ENCODE results near the gene DOCK7. TPM values are rescaled to one million over a fixed set of nuclear protein-coding genes. Genes with fewer than 3 reads are reported as not detected.

DOCK7 gene
- polyA plus RNA-seq, 1 of the 3 experiments (the other 2 are of a cell fraction), result 27.6 TPM

DNA sequence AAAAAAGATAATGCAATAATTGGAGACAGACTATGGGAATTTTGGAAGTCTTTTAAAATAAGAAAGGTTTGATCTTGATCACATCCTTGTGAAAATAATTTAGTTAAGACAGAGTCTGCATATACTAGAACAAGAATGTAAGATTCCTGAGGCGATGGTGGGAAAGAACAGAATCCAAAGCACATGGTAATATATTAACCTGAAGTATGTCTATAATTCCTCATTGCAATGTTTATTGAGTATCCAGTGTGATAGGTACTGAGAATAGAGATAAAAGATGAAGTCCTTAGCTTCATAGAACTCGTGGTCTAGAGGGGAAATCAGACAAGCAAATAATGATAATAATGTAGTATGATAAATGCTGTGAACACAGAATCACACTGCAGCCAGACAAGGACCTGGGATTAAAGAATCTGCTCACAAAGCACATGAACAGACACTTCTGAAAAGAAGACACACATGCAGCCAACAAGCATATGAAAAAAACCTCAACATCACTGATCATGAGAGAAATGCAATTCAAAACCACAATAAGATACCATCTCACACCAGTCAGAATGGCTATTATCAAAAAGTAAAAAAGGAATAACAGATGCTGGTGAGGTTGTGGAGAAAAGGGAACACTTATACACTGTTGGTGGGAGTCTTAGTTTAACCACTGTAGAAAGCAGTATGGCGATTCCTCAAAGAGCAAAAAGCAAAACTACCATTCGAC, 97.8 kb downstream of the DOCK7 start:
- DNase-seq, result no peak
- Histone ChIP-seq H4K20me1 (ENCODE audit: insufficient read depth) (no peaks in the 10 kb centered on the region), H3K4me1 (ENCODE audit: control insufficient read depth in 1 of 2, insufficient read depth in 2 of 2, low read depth in 1 of 2, low read length in 1 of 2) (peaks cover 0 to 11% of the 10 kb centered on the region in 2 experiments; a peak in 2 of 4 replicates), H3K79me2 (ENCODE audit: insufficient read depth) (no peaks in the 10 kb centered on the region), H3K9me2 (no peaks in the 10 kb centered on the region; the same call in 1 of the 2 replicates), H3K36me3 (replicated peaks in 1 of 2; ENCODE audit: control insufficient read depth in 1 of 2, insufficient read depth in 2 of 2, low read length in 1 of 2) (peaks cover 21 to 36% of the 10 kb centered on the region in 2 experiments), H3K27me3 (ENCODE audit: insufficient read depth) (no peaks in the 10 kb centered on the region), H2AFZ (ENCODE audit: low read depth) (no peak overlapping the region), H3K27ac (ENCODE audit: low read depth in 2 of 2, low read length in 1 of 2) (peak overlapping the region in 1 of 2 experiments; percentile 39; a peak in 1 of 4 replicates), H3K9me3 (no peaks in the 10 kb centered on the region), H3F3A (replicated peaks; ENCODE audit: insufficient read depth) (peaks cover 15% of the 10 kb centered on the region), H3K4me2 (no peak overlapping the region), H3K9ac (no peak overlapping the region), H3K4me3 (ENCODE audit: low read depth in 2 of 2, low read length in 1 of 2) (no peak overlapping the region)
- CTCF ChIA-PET, result no interaction called here
- POLR2A ChIA-PET, result no interaction called here
- peak; percentile 72 for TF ChIP-seq TCF12 (IDR thresholded peaks at IDR 0.05)
- no peak for TF ChIP-seq TEAD4 (IDR thresholded peaks at IDR 0.05; ENCODE audit: borderline replicate concordance, insufficient read depth)
- TF ChIP-seq, protein P1, sequence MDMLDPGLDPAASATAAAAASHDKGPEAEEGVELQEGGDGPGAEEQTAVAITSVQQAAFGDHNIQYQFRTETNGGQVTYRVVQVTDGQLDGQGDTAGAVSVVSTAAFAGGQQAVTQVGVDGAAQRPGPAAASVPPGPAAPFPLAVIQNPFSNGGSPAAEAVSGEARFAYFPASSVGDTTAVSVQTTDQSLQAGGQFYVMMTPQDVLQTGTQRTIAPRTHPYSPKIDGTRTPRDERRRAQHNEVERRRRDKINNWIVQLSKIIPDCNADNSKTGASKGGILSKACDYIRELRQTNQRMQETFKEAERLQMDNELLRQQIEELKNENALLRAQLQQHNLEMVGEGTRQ (IDR thresholded peaks at IDR 0.05; ENCODE audit: borderline replicate concordance, low read depth, low read length), result no peak
- WGBS (ENCODE audit: low lambda C conversion rate), result 85% methylated on average over 4 of the region's 4 CpGs

DNA sequence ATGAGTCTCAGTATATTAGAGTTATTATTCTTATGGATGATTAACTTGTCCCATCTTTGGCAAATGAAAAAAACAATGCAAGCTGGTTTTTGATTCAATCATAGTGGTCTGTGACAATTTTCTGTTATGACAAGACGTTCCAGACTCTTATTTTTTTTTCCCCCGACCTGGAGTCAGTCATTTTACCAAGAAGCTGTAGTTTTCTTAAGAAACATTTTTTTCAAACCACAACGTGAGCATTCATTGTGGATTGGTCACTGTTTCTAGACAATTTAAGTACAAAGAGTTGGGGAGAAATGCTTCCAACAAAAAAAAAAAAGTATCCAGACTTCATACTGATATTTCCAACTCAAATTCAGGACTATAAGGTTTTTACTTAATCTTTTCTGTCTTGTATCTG, 98.9 kb downstream of the DOCK7 start:
- no peaks in the 10 kb centered on the region for H4K20me1 ChIP-seq (ENCODE audit: insufficient read depth)
- whole genome bisulfite sequencing (ENCODE audit: low lambda C conversion rate), result 90% methylated on average over 3 of the region's 3 CpGs
- no peak overlapping the region for H3K27ac ChIP-seq (ENCODE audit: low read depth in 2 of 2, low read length in 1 of 2)
- peaks cover 14% of the 10 kb centered on the region for H3F3A ChIP-seq (replicated peaks; ENCODE audit: insufficient read depth)
- ChIA-PET POLR2A (no interaction called here), CTCF (no interaction called here)
- TF ChIP-seq RCOR1 (IDR thresholded peaks at IDR 0.05; ENCODE audit: low read length) (no peak), JUND (IDR thresholded peaks at IDR 0.05) (no peak), FOSL2 (IDR thresholded peaks at IDR 0.05; ENCODE audit: borderline replicate concordance, low read depth) (no peak), TEAD4 (IDR thresholded peaks at IDR 0.05; ENCODE audit: borderline replicate concordance, insufficient read depth) (no peak), FOXM1 (IDR thresholded peaks at IDR 0.05; ENCODE audit: low read depth) (no peak), NRF1 (IDR thresholded peaks at IDR 0.05; ENCODE audit: low read depth, low read length) (no peak), TCF12 (IDR thresholded peaks at IDR 0.05) (no peak), ELF1 (IDR thresholded peaks at IDR 0.05) (no peak), EZH2phosphoT487 (IDR thresholded peaks at IDR 0.05; ENCODE audit: borderline replicate concordance, low read depth) (no peak), TAF1 (IDR thresholded peaks at IDR 0.05; ENCODE audit: borderline replicate concordance, low read depth, low read length) (no peak), MEF2A (IDR thresholded peaks at IDR 0.05; ENCODE audit: borderline replicate concordance, low read depth) (no peak), RXRA (IDR thresholded peaks at IDR 0.05; ENCODE audit: borderline replicate concordance, low read depth) (no peak), RAD21 (IDR thresholded peaks at IDR 0.05; ENCODE audit: low read length) (no peak), SIN3A (IDR thresholded peaks at IDR 0.05; ENCODE audit: borderline replicate concordance, low read depth, low read length) (no peak)
- TF ChIP-seq, protein P2, sequence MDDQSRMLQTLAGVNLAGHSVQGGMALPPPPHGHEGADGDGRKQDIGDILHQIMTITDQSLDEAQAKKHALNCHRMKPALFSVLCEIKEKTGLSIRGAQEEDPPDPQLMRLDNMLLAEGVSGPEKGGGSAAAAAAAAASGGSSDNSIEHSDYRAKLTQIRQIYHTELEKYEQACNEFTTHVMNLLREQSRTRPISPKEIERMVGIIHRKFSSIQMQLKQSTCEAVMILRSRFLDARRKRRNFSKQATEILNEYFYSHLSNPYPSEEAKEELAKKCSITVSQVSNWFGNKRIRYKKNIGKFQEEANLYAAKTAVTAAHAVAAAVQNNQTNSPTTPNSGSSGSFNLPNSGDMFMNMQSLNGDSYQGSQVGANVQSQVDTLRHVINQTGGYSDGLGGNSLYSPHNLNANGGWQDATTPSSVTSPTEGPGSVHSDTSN (IDR thresholded peaks at IDR 0.05), result no peak
- TF ChIP-seq, protein P3, sequence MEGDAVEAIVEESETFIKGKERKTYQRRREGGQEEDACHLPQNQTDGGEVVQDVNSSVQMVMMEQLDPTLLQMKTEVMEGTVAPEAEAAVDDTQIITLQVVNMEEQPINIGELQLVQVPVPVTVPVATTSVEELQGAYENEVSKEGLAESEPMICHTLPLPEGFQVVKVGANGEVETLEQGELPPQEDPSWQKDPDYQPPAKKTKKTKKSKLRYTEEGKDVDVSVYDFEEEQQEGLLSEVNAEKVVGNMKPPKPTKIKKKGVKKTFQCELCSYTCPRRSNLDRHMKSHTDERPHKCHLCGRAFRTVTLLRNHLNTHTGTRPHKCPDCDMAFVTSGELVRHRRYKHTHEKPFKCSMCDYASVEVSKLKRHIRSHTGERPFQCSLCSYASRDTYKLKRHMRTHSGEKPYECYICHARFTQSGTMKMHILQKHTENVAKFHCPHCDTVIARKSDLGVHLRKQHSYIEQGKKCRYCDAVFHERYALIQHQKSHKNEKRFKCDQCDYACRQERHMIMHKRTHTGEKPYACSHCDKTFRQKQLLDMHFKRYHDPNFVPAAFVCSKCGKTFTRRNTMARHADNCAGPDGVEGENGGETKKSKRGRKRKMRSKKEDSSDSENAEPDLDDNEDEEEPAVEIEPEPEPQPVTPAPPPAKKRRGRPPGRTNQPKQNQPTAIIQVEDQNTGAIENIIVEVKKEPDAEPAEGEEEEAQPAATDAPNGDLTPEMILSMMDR (IDR thresholded peaks at IDR 0.05), result no peak
- no peak overlapping the region for H3K4me3 ChIP-seq (ENCODE audit: low read depth in 2 of 2, low read length in 1 of 2)
- no peaks in the 10 kb centered on the region for H3K27me3 ChIP-seq (ENCODE audit: insufficient read depth)
- H3K79me2 ChIP-seq (ENCODE audit: insufficient read depth), result no peaks in the 10 kb centered on the region
- no peak overlapping the region for H3K4me2 ChIP-seq
- no peak for DNase-seq
- H3K4me1 ChIP-seq (ENCODE audit: control insufficient read depth in 1 of 2, insufficient read depth in 2 of 2, low read depth in 1 of 2, low read length in 1 of 2), result peaks cover 0 to 7% of the 10 kb centered on the region in 2 experiments; a peak in 2 of 4 replicates
- H3K9ac ChIP-seq, result no peak overlapping the region
- H3K36me3 ChIP-seq (replicated peaks in 1 of 2; ENCODE audit: control insufficient read depth in 1 of 2, insufficient read depth in 2 of 2, low read length in 1 of 2), result peaks cover 31 to 39% of the 10 kb centered on the region in 2 experiments
- H3K9me2 ChIP-seq, result no peaks in the 10 kb centered on the region; the same call in 1 of the 2 replicates
- H2AFZ ChIP-seq (ENCODE audit: low read depth), result no peak overlapping the region
- no peaks in the 10 kb centered on the region for H3K9me3 ChIP-seq

All from SK-N-SH (cell line).